ENCODE results near the gene JMJD7.

The JMJD7 gene

DNA sequence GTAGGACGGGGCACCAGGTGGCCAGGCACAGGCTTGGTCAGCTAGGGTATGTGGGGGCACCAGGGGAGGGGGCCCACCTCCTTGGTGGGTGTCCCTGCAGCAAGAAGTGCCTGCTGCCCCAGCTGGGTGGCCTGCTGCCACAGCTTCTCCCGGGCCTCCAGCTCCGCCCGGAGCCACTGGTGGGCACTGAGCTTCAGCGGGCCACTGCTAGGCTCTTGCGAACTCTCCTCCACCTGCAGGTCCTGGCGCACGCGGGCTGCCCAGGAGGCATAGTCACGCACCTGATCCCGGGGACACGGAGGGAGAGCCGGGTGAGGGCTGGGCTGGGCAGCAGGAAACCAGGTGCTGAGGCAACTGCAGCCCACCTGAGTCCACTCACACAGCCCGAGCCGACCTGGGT is 40.4 kb downstream of the JMJD7 start:
- no peak for TF ChIP-seq CTCF (conservative IDR thresholded peaks at IDR 0.05; ENCODE audit: low read depth, low read length)
- DNase-seq (ENCODE audit: low read depth): no peak
- H3K4me3 ChIP-seq (ENCODE audit: low read depth, low read length): no peak overlapping the region

GRCh38 chr15:41869770-41870688 is 42.1 kb downstream of the JMJD7 start:
- DNase-seq (ENCODE audit: low read depth): no peak
- no peak for TF ChIP-seq CTCF (conservative IDR thresholded peaks at IDR 0.05; ENCODE audit: low read depth, low read length)
- no peak overlapping the region for H3K4me3 ChIP-seq (ENCODE audit: low read depth, low read length)

DNA sequence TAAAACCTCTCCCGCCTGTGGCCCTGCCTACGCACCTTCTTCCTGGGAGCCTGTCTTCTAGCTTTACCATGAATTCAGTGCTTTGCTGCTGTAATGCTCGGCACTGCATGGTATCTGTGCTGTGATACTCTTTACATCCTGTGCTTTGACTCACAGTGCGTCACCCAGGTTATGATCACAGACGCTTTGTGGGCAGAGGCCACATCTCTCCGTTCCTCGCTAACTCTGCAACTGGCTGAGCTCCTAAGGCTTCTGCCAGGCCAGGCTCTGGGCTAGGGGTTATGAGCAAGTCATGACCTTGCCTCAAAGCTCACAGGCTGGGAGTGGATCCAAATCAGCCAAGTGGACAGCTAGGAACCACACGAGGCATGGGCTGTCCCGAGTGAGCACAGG is 42.8 kb downstream of the JMJD7 start:
- TF ChIP-seq CTCF (conservative IDR thresholded peaks at IDR 0.05; ENCODE audit: low read depth, low read length): no peak
- no peak overlapping the region for H3K4me3 ChIP-seq (ENCODE audit: low read depth, low read length)
- peak; percentile 84 for DNase-seq (ENCODE audit: low read depth)

- DNase-seq (ENCODE audit: low read depth): no peak
- TF ChIP-seq CTCF (conservative IDR thresholded peaks at IDR 0.05; ENCODE audit: low read depth, low read length): no peak
- H3K4me3 ChIP-seq (ENCODE audit: low read depth, low read length): no peak overlapping the region
Observed at GRCh38 chr15:41871175-41871905, 43.4 kb downstream of the JMJD7 start.

DNA sequence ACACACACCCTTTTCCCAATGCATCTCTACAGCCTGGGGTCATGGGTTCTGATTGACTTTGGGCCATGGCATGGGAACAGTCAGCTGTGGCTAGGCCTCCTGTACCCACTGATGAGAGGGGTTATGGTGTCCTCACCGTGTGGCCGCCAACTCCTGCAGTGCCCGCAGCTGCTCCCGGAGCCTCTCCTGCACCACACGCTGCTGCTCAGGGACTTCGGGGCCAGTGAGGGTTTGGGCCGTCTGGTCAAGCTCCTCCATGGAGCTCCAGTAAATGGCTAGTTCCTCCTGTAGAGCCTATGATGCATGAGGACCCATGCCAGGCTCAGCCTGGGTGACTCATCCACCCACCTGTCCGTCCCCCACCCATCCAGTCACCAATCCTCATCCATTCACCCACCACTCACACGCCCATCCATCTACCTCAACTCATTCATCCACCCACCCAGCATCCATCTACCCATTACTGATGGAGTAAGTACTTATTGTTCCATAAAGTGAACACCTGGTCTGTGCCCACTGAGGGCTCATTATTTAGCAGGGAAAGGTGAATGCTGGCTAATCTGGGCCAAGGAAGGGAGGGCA is 44.4 kb downstream of the JMJD7 start:
- no peak overlapping the region for H3K4me3 ChIP-seq (ENCODE audit: low read depth, low read length)
- TF ChIP-seq CTCF (conservative IDR thresholded peaks at IDR 0.05; ENCODE audit: low read depth, low read length): no peak
- no peak for DNase-seq (ENCODE audit: low read depth)

- H3K4me3 ChIP-seq (ENCODE audit: low read depth, low read length): no peak overlapping the region
- no peak for DNase-seq (ENCODE audit: low read depth)
Observed at GRCh38 chr15:41873711-41874110, 45.8 kb downstream of the JMJD7 start.

More at GRCh38 chr15:41873711-41874110, 45.8 kb downstream of the JMJD7 start:
- no peak for TF ChIP-seq CTCF (conservative IDR thresholded peaks at IDR 0.05; ENCODE audit: low read depth, low read length)

All from choroid plexus epithelial cell (primary cell).